Activated naive CD4-positive, alpha-beta T cell treated with anti-CD3 and anti-CD28 coated beads, Interleukin-2, amount 50 U/mL, for 72 hours (primary cell): ENCODE measurements around the gene COL17A1. TPM values are rescaled to one million over a fixed set of nuclear protein-coding genes. Genes with fewer than 3 reads are reported as not detected.

ENCODE experiments used
- ATAC-seq, 2 donors: fragments of 150-1000 bp; cut with Tn5 transposase; 2 replicates each; pipeline ENCODE4 v1.10.0; 2021; ENCODE audit warnings: mild to moderate bottlenecking in 2 of 2, moderate library complexity in 2 of 2
- DNase-seq, 2 donors: peaks; one replicate each; pipeline ENCODE4 v3.0.0; 2021 to 2022; ENCODE audit warnings: low spot score in 2 of 2
- H3K27ac Mint-ChIP-seq, 2 donors: one replicate each; pipeline ENCODE4 v1.8.0; 2022; ENCODE audit warnings: mild to moderate bottlenecking in 2 of 2, mixed read lengths in 2 of 2
- H3K36me3 Mint-ChIP-seq, 2 donors: one replicate each; pipeline ENCODE4 v1.8.0; 2022; ENCODE audit warnings: mixed read lengths in 2 of 2
- H3K9me3 Mint-ChIP-seq, 2 donors: one replicate each; pipeline ENCODE4 v1.8.0; 2022; ENCODE audit warnings: mixed read lengths in 2 of 2
- total RNA-seq, 2 donors: library from RNA; stranded (reverse); gene quantifications; one replicate each; pipeline ENCODE4 v1.2.3, GENCODE V29; 2022

Gene COL17A1
- total RNA-seq, 2 donors from 2014 or later = not detected

DNA sequence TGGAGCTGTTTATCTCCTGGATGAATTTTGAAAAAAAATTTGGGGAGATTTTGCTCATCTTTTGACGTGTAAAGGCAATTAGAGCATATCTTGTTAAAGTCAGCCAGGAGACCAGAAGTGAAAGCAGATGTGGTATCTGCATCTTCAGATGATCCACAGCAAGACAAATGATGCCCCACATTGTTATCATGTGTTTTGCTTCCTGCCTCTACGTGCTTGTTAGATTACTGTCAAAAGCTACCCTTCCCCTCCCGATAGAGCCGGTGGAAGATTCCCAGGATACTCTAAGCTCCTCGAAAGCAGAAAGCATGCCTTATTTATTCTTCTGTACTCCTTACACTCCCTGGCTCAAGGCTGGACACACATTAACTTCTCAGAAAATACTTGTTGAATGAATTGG, 12.9 kb downstream of the COL17A1 start:
- Mint-ChIP-seq H3K36me3 (no peaks in the 10 kb centered on the region), H3K27ac (no peak overlapping the region), H3K9me3 (no peaks in the 10 kb centered on the region)
- ATAC-seq (no peak), DNase-seq (no peak)

DNA sequence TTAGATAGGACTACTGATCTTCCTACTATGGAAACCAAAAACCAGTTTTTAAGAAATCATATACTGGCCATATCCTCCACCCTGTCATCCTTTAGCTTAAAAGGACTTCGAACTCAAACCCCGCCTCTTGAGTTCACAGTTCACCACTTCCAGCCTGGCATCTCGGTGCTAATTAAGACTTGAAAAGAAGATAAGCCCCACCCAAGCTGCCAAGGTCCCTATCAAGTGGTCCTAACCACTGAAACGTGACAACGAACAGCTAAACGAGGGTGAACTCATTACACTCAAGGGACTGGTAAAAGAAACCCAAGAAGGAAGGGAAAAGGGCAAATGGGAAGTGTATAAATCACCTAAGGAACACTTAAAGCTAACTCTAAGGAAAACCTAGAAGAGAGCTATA, 16.1 kb downstream of the COL17A1 start:
- ATAC-seq = no peak
- H3K9me3 Mint-ChIP-seq = no peaks in the 10 kb centered on the region
- H3K36me3 Mint-ChIP-seq = no peaks in the 10 kb centered on the region
- no peak for DNase-seq
- H3K27ac Mint-ChIP-seq = no peak overlapping the region

DNA sequence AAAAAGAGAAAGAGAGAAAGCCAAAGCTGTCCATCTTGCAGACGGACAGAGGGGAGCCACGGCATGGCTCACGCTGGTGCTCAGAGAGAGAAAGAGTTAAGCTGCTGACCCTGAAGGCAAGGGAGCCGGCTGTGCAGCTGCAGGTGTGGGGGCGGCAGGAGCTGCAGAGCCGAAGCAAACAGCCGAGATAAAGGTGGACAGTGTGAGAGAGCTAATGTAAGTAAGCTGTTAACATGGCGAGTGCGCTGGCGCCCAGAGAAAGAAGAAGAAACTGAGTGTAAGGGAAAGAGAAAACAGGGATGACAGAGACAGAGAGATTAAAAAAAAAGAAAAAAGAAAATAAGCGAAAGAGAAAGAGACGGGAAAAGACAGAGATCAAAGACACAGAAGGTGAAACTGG, 18.2 kb downstream of the COL17A1 start:
- H3K36me3 Mint-ChIP-seq = no peaks in the 10 kb centered on the region
- DNase-seq (no peak), ATAC-seq (no peak)
- no peak overlapping the region for H3K27ac Mint-ChIP-seq
- H3K9me3 Mint-ChIP-seq = no peaks in the 10 kb centered on the region

DNA sequence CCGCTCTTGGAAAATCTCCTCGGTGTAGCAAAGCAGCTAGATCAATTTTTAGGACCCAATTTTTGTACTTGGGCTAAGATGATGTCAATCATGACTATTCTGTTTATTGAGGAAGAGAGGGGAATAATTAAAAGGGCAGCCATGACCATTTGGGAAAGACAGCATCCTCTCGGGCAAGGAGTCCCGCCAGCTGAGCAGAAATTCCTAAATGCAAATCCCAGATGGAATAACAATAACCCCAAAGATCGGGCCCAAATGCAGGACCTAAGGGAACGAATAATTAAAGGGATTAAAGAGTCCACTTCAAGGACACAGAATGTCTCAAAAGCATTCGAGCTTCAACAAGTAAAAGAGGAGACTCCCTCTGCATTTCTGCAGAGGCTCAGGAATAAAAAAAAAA, 18.7 kb downstream of the COL17A1 start:
- H3K36me3 Mint-ChIP-seq = no peaks in the 10 kb centered on the region
- DNase-seq (no peak), ATAC-seq (no peak)
- H3K27ac Mint-ChIP-seq = no peak overlapping the region
- no peaks in the 10 kb centered on the region for H3K9me3 Mint-ChIP-seq

DNA sequence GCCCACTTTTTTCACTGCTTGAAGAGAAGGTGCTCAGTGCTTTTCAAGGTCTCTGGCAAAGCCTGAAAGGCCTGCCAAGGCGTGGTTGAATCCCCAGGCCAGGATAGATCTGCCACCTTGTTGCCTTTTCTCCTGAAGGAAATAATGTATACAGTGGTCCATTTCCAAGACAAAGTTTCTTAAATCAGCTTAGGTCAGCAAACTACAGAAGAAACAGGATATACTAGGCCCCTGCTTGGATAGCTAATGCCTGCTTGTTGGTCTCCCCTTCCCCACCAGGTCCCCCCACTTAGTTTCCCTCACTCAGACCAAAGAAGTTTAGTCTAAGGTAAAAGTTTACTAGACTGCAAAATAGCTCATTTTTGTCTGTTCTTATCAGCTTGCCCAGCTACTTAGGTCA, 19.9 kb downstream of the COL17A1 start:
- no peak for ATAC-seq
- no peak for DNase-seq
- no peak overlapping the region for H3K27ac Mint-ChIP-seq
- no peaks in the 10 kb centered on the region for H3K9me3 Mint-ChIP-seq
- H3K36me3 Mint-ChIP-seq = no peaks in the 10 kb centered on the region

DNA sequence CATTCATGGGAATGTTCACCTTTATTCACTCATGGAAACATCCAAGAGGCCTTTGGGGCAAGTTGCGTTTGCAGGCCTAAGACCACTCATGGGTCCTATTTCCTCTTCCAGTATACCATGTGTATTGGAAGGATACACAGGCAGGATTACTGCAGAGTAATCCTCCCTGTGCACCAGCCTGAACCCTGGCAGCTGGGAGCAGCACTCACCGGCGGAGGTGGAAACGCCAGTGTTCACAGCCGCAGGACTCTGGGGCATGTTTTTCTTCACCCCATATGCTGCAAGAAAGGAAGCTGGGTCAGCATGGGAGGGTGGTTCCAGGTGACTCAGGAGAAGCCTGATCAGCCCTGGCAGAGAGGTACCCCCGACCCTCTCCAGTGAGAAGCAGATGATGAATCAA, 24.5 kb downstream of the COL17A1 start:
- DNase-seq (no peak), ATAC-seq (no peak)
- no peaks in the 10 kb centered on the region for H3K36me3 Mint-ChIP-seq
- no peak overlapping the region for H3K27ac Mint-ChIP-seq
- H3K9me3 Mint-ChIP-seq = no peaks in the 10 kb centered on the region

DNA sequence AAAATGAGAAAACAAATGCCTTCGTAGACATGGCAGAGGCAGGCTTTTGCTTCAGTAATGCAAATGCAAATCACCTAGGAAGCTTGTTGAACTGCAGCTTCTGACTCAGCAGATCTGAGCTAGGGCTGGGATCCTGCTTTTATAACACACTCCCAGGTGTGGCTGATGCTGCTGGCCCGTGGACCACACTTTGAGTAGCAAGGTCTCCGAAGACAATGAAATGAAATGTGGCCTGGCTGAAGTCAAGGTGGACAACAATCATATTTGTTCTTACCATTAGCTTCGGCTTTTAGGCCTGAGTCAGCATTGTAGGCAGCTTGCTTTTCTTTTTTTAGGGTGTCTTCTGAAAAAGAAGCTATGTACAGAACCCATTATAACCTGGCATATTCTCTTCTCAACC, 26.3 kb downstream of the COL17A1 start:
- Mint-ChIP-seq H3K9me3 (no peaks in the 10 kb centered on the region), H3K36me3 (no peaks in the 10 kb centered on the region), H3K27ac (no peak overlapping the region)
- no peak for ATAC-seq
- no peak for DNase-seq

DNA sequence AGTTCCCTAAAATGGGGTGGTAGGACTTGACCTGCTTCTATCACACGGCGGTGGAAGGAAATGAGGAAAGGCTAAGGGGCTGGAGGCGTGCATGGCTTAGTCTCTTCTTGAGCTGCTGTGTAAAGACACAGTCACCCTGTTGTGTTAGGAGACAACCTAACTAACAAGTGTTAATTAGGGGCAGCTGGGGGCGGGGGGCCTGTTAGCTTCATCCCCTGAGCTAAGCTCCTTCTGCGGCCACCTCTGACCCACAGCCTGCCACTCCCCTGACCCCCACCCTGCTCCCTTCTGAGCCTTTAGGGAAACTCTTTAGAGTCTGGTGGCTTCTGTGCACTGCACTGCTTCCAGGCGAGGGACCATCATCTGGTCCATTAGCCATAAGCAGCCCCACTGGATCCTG, 28.0 kb downstream of the COL17A1 start:
- no peak for DNase-seq
- ATAC-seq = no peak
- no peaks in the 10 kb centered on the region for H3K9me3 Mint-ChIP-seq
- H3K27ac Mint-ChIP-seq = no peak overlapping the region
- H3K36me3 Mint-ChIP-seq = no peaks in the 10 kb centered on the region

DNA sequence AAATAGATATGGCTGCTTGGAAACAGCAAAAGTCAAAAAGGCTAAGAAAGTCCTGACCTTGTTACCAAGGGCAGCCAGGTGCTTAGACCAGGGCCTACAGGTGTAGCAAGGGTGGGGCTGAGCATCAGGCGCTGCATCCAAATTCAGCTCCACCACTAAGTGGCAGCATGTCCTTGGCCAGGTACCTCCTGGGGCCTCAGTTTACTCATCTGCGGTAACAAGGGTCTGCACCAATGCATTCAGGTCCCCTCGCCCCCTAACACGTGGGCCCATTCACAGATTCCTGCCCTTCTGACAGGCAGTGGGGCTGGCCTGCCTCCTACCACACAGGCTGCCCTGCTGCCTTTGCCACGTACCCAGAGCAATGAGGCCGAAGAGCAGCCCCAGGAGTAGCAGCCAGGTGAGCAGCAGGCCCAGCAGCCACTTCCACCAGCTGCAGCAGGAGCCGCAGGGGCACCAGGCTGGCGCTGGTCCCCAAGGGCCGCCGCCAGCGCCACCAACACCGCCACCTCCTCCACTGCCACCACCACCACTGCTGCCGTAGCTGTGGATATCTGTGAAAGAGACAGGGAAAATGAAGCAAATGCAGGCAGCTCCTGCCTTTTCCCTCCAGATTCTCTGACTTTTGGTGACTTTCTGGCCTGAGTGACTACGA, 28.9 kb downstream of the COL17A1 start:
- ATAC-seq (no peak), DNase-seq (no peak)
- H3K27ac Mint-ChIP-seq = no peak overlapping the region
- no peaks in the 10 kb centered on the region for H3K36me3 Mint-ChIP-seq
- no peaks in the 10 kb centered on the region for H3K9me3 Mint-ChIP-seq

DNA sequence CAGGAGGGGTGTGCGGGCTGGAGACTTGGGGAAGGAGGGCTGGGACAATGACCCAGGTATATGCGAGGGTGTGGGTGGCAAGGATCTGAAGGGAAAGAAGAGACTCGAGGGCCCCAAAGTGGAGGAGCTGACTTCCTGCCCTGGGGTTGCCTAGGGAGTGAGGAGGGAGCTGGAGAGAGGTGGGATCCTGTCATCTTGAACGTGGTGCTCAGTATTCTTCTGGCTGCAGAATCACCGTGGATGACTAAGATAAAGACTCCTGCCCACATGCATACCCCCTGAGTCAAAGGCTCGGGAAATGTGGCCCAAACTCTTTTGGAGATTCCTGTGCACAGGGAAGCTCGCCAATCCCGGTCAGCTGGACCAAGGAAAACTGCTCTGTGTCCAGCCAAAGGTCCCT, 31.2 kb downstream of the COL17A1 start:
- ATAC-seq = no peak
- H3K9me3 Mint-ChIP-seq = no peaks in the 10 kb centered on the region
- peak overlapping the region in 1 of 2 donors; percentile 64 for H3K27ac Mint-ChIP-seq

DNA sequence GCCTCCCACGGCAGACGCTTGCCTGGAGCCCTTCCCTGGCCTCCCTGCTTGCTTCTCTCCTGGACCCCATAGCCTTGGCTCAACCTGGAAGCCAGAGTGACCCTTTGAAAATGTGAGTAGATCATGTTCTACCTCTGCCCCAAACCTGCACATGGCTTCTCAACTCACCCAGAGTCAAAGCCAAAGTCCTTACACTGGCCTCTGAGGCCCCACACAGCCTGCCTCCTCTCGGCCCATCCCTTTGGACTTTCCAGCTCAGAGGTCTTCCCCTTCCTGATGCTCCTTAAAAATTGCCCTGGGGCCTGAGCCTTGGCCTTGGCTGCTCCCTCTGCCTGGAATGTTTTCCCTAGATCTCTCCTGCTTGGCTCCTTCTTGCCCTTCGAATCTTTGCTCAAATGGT, 32.5 kb downstream of the COL17A1 start:
- DNase-seq (no peak), ATAC-seq (no peak)
- Mint-ChIP-seq H3K27ac (peak overlapping the region in 1 of 2 donors; percentile 64), H3K36me3 (no peaks in the 10 kb centered on the region), H3K9me3 (no peaks in the 10 kb centered on the region)

More for the DNA sequence above, 31.2 kb downstream of the COL17A1 start:
- DNase-seq = no peak
- no peaks in the 10 kb centered on the region for H3K36me3 Mint-ChIP-seq

DNA sequence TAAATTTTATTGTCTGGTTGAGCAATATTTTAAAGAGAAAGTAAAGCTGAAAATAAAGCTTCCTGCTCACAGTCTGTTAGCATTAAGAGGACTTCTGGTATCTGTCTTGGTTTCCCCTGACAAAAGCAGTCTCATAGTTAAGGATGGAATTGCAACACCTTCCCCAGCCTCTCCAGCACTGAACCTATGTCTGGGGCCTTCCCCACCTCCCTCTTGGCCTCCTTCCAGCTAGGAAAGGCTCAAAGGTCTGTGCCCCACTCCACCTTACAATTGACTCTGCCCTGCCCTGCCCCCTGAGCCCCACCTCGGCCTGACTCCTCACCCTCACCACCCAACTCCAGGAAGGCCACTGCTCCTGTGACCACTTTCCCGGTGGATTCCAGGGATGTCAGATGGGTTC, 33.2 kb downstream of the COL17A1 start:
- H3K9me3 Mint-ChIP-seq = no peaks in the 10 kb centered on the region
- H3K27ac Mint-ChIP-seq = peak overlapping the region in 1 of 2 donors; percentile 33
- no peak for DNase-seq
- ATAC-seq = no peak
- H3K36me3 Mint-ChIP-seq = no peaks in the 10 kb centered on the region

DNA sequence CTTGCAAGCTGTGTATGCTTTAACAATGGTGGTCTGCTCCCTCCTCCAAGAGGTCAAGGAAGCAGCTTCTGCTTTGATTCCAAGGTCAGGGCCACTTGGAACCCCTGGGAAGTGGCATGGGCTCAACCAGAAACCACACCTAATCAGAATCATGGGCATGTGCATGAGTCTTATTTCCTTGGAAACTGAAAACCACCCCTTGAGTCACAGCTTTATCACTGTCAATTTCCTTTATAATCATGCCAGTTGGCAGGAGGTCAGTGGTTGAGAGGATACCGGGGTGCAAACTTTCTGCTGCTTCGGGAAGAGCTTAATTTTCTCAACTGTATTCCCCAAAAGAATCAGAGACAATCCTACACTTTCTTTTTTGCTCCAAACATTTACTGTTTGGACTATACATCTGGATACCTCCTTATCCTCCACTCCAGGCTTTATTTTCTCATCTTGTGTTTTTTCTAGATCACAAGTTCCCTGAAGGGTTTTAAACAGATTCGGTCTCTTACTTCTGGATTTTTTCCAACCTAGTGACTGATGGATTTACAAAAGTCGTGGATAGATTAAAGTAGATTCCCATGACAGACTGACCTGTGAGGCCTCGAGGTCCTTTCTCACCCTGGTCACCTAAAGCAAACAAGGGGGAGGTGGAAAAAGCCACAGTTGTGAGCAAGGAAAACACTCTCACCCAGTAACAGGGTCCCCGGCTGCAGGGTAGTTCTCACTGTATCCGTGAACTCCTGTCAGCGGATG, 36.0 kb downstream of the COL17A1 start:
- peak in 1 of 2 donors; percentile 53 for ATAC-seq
- Mint-ChIP-seq H3K27ac (no peak overlapping the region), H3K9me3 (no peaks in the 10 kb centered on the region), H3K36me3 (no peaks in the 10 kb centered on the region)
- DNase-seq = no peak

DNA sequence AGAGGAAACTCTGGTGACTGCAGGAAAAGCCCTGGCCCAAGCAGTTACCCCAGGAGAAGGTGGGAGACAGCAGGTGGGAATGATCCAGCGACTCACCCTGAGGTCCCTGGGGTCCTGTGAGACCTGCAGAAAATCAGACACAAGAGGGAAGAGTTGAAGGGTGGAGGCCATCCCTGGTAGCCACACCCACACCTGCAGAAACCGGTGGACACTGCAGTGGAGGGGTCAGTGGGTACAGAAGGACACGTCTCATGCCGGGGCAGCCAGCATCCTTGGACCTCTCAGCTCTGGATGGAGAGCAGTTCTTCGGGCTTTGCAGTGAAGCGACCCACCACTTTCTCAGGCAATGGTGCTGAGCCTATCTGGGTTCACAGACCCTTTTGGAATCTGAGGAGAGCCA, 39.0 kb downstream of the COL17A1 start:
- Mint-ChIP-seq H3K27ac (no peak overlapping the region), H3K36me3 (no peaks in the 10 kb centered on the region), H3K9me3 (no peaks in the 10 kb centered on the region)
- no peak for ATAC-seq
- DNase-seq = no peak

DNA sequence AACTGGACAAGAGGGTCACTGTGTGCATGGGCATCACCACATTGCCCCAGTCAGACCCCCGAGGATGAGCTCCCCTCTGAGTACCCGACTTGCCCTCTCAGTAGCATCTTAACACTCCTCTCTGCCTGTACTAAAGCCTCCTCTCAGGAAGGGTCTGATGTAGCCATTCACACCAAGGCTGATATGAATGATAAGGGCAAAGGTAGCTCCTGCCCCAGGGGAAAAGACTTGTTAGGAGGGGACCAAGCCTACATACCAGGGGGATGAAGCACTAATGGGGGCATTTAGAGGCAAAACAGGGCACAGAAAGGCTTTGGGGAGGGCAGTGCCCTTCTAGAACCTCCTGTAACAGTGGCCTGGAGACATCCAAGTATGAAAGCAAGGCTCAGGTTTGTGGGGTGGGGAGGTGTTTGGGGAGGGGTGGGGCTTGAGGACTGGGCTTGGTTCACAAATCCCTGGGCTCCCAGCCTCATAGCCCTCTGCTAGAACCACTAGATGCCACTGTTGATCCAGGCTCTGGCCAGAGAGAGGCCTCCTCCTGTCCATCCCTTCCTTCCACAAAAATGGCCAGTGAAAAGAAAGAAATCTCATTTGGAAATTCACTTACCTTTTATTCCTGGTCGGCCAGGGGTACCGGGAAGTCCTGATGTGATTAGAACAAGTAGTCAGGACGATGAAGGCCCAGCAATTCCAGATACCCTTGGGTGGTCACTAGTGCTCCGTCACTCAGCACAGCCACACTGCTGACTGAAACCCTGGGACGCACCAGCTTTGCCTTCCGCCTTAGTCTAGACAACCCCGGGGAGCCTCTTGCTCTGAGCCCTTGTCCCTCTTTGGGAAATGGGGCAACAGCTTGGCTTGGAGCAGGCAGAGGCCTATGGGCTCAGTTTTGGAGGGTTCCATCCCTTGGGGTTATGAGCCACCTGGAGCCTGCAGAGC, 40.3 kb downstream of the COL17A1 start:
- Mint-ChIP-seq H3K36me3 (no peaks in the 10 kb centered on the region), H3K27ac (no peak overlapping the region), H3K9me3 (no peaks in the 10 kb centered on the region)
- ATAC-seq (peak; percentile 63), DNase-seq (no peak)

DNA sequence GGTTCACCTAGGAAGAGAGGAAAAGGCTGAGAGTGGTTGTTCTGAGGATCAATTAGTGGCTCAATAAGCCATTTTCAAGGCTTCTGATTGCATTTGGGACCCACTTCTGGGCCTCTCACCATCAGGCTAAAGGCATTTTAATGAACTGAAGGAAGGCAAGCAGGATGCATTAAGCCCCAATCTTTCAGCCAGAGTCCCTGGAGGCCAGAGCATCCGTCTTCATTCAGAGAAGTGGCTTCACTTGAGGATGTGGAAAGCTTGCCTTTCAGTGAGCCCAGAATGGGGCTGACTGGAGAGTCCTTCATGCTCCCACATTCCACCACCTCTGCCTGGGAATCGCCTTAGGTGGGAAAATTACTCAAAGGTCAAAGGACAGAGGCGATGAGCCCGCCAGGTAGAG, 41.8 kb downstream of the COL17A1 start:
- no peak for ATAC-seq

DNA sequence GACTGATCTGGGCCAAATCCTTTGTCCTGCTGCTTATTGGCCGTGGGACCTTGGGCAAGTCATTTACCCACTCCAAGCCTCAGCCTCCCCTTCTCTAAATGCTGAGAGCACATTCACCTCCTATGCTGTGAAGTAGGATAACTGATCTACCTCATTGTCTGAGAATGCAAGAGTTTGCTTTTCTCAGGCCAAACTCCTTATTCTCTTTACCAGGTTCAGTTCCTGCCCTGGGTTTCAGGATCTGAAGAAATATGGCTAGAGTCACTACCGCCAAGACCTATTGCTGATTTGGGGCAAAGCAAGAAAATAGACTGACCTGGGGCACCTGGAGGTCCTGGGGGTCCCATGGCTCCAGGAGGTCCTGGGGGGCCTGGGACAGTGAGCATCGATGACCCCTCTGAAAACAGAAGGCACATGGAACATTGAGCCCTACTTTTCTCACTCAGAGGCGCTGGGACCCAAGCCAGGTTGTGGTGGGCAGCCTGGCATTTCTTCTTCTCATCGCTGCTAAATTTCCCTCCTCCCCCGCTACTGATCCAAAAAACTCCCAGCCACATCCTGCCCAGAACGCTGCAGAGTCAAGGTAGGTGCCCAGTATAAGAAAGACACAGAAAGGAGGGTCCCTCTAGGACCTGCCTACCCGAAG, 42.4 kb downstream of the COL17A1 start:
- ATAC-seq = no peak
- Mint-ChIP-seq H3K36me3 (no peaks in the 10 kb centered on the region), H3K27ac (no peak overlapping the region), H3K9me3 (no peaks in the 10 kb centered on the region)
- no peak for DNase-seq

More for the DNA sequence above, 41.8 kb downstream of the COL17A1 start:
- no peaks in the 10 kb centered on the region for H3K9me3 Mint-ChIP-seq
- no peak for DNase-seq
- H3K36me3 Mint-ChIP-seq = no peaks in the 10 kb centered on the region
- no peak overlapping the region for H3K27ac Mint-ChIP-seq
